GM10248 (cell line): ENCODE measurements around the gene RALGAPA2.

Experiments
- CTCF ChIA-PET: fragments of 300-600 bp; sonication (Branson Sonifier 250); formaldehyde crosslinking; extraction: SDS; loops from one replicate; lab custom pipeline; 2021; ENCODE audit warnings: antibody characterized with exemption; lab: Yijun Ruan, JAX
- POLR2A ChIA-PET: fragments of 350-650 bp; sonication (Branson Sonifier 250); formaldehyde crosslinking; extraction: SDS; loops from one replicate; lab custom pipeline; 2020; ENCODE audit warnings: antibody characterized with exemption; lab: Yijun Ruan, JAX
- DNase-seq: peaks from one replicate; pipeline ENCODE4 v3.0.0; 2012; ENCODE audit errors: extremely low spot score
- TF ChIP-seq, protein P1 (sequence below): IDR thresholded peaks from 2 replicates; pipeline ENCODE4 v1.5.1; 2012; ENCODE audit warnings: mild to moderate bottlenecking, low read depth; ENCODE audit errors: extremely low read depth, missing control alignments, control extremely low read depth

The RALGAPA2 gene

DNA sequence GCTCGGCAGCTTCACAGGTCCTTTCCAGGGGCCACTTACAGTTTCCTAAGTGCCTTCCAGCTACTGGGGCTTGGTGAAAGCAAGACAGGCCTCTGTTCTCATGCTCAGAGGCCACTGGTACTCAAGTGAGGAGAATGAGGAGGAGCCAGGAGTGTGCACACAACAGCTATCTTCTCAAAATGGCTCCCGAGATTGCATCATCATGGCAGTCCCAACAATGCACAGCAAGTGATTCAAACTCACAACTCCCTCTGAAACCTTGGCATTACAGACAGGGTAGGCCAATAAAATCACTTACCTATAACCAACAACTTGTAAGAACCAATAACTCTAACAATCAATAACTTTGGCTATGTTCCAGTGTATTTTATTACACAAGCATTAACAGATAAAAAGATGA is 77.4 kb downstream of the RALGAPA2 start:
- DNase-seq, result no peak
- ChIA-PET CTCF (no interaction called here), POLR2A (no interaction called here)
- TF ChIP-seq, protein P1, sequence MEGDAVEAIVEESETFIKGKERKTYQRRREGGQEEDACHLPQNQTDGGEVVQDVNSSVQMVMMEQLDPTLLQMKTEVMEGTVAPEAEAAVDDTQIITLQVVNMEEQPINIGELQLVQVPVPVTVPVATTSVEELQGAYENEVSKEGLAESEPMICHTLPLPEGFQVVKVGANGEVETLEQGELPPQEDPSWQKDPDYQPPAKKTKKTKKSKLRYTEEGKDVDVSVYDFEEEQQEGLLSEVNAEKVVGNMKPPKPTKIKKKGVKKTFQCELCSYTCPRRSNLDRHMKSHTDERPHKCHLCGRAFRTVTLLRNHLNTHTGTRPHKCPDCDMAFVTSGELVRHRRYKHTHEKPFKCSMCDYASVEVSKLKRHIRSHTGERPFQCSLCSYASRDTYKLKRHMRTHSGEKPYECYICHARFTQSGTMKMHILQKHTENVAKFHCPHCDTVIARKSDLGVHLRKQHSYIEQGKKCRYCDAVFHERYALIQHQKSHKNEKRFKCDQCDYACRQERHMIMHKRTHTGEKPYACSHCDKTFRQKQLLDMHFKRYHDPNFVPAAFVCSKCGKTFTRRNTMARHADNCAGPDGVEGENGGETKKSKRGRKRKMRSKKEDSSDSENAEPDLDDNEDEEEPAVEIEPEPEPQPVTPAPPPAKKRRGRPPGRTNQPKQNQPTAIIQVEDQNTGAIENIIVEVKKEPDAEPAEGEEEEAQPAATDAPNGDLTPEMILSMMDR, result no peak

DNA sequence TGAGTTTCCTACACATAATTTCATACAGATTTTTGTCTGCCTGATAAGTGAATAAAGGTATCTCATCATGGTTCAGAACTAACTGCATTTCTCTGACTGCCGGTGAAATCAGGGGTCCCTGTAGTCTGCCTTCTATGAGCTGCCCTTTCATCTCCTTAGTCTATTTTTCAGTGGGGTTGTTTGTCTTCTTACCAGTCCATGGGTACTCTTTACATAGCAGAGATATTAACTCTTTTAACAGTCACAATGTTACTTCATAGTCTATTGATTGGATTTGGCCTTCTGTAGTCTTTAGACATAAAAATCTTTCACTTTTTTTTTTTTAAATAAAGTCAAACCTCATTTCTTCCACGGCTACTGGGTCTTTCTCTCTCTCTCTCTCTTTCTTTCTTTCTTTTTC is 79.8 kb downstream of the RALGAPA2 start:
- no peak for DNase-seq
- POLR2A ChIA-PET, result no interaction called here
- CTCF ChIA-PET, result interaction anchor here (0.9 kb wide), 1 partner anchor 54 kb away, joined by 3 read pairs; no protein-coding TSS in a partner anchor
- TF ChIP-seq, protein P1, result no peak

- CTCF ChIA-PET, result interaction anchor here (1.4 kb wide), 1 partner anchor 12 kb away, joined by 3 read pairs; no protein-coding TSS in a partner anchor
- POLR2A ChIA-PET, result no interaction called here
- TF ChIP-seq, protein P1, result no peak
- DNase-seq, result no peak
Measured at GRCh38 chr20:20630551-20630950, 81.9 kb downstream of the RALGAPA2 start.

GRCh38 chr20:20629556-20630188 is 82.8 kb downstream of the RALGAPA2 start:
- CTCF ChIA-PET, result interaction anchor here (1.4 kb wide), 1 partner anchor 11 kb away, joined by 3 read pairs; no protein-coding TSS in a partner anchor
- POLR2A ChIA-PET, result no interaction called here
- TF ChIP-seq, protein P1, result no peak
- DNase-seq, result no peak

DNA sequence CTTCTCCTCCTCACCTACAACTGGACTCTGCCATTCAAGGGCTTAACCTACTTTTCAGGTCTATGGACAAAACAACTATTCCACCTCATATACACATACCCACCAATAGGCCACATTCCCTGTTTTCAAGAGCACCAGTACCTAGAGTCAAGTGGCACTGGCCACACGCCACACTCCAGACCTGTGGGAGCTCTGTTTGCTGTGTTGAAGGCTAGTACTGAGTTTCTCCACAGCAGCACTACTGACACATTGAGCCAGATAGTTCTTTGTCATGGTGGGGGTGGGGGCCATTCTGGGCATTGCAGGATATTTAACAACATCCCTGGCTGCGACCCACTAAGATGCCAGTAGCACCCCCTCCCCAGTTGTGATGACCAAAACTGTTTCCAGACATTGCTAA is 84.1 kb downstream of the RALGAPA2 start:
- DNase-seq, result no peak
- CTCF ChIA-PET, result no interaction called here
- POLR2A ChIA-PET, result no interaction called here
- TF ChIP-seq, protein P1, result no peak

DNA sequence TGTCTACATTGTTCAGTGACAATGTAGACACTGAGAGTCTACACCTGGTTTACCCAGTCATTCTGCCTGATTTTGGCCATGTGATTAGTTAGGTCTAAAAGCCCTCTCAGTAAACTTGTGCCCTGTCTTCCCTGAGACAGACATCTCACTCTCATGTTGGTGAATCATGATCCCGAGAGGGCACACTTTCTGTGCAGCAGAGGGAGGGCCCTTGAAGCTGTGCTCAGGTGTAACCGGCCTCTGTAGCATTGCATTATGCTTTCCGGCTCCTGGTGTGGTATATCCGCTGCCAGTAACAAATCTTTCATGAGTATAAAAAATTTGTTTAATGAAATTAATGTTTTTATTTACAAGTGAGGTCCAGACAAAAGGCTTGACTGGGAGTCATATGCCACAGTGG is 85.0 kb downstream of the RALGAPA2 start:
- POLR2A ChIA-PET, result no interaction called here
- TF ChIP-seq, protein P1, result no peak
- no peak for DNase-seq
- CTCF ChIA-PET, result no interaction called here
